ENCODE results near the gene IL16. TPM values are rescaled to one million over a fixed set of nuclear protein-coding genes. Genes with fewer than 3 reads are reported as not detected.

The IL16 gene
- total and polyA plus RNA-seq, 2 donors from 2014 or later: 1.4 to 19.9 TPM

- no peaks in the 10 kb centered on the region for H3K27me3 ChIP-seq (ENCODE audit: control insufficient read depth, insufficient read depth, low read length)
- intact Hi-C loops (cut with DNase I): no loop called here
- no peak overlapping the region for H3K4me3 ChIP-seq (ENCODE audit: low read length in 3 of 3)
- TF ChIP-seq CTCF (IDR thresholded peaks at IDR 0.05; ENCODE audit: borderline replicate concordance, extremely low read depth, insufficient read depth): no peak
- H3K9ac ChIP-seq (ENCODE audit: low read length in 3 of 3): no peak overlapping the region
- DNase-seq (no peak), FAIRE-seq (no peak)
- H3K36me3 ChIP-seq (ENCODE audit: control insufficient read depth in 2 of 3, insufficient read depth in 3 of 3, low read length in 3 of 3): no peaks in the 10 kb centered on the region
- no peak overlapping the region for H3K27ac ChIP-seq (ENCODE audit: low read depth in 2 of 2, low read length in 2 of 2)
- no peaks in the 10 kb centered on the region for H3K9me3 ChIP-seq (ENCODE audit: control insufficient read depth in 2 of 3, insufficient read depth in 1 of 3, low read length in 3 of 3)
- H3K4me1 ChIP-seq (ENCODE audit: control insufficient read depth in 2 of 3, insufficient read depth in 2 of 3, low read depth in 1 of 3, low read length in 3 of 3): no peaks in the 10 kb centered on the region
These were observed 17.3 kb downstream of the IL16 start for GRCh38 chr15:81213982-81214381.

GRCh38 chr15:81215531-81215930 is 18.9 kb downstream of the IL16 start:
- TF ChIP-seq CTCF (IDR thresholded peaks at IDR 0.05; ENCODE audit: borderline replicate concordance, extremely low read depth, insufficient read depth): no peak
- Histone ChIP-seq H3K27me3 (ENCODE audit: control insufficient read depth, insufficient read depth, low read length) (no peaks in the 10 kb centered on the region), H3K9me3 (ENCODE audit: control insufficient read depth in 2 of 3, insufficient read depth in 1 of 3, low read length in 3 of 3) (no peaks in the 10 kb centered on the region), H3K4me3 (ENCODE audit: low read length in 3 of 3) (no peak overlapping the region), H3K27ac (ENCODE audit: low read depth in 2 of 2, low read length in 2 of 2) (no peak overlapping the region), H3K9ac (ENCODE audit: low read length in 3 of 3) (no peak overlapping the region), H3K4me1 (ENCODE audit: control insufficient read depth in 2 of 3, insufficient read depth in 2 of 3, low read depth in 1 of 3, low read length in 3 of 3) (no peaks in the 10 kb centered on the region), H3K36me3 (ENCODE audit: control insufficient read depth in 2 of 3, insufficient read depth in 3 of 3, low read length in 3 of 3) (no peaks in the 10 kb centered on the region)
- DNase-seq (no peak), FAIRE-seq (no peak)
- intact Hi-C loops (cut with DNase I): no loop called here

- no peak for DNase-seq
- TF ChIP-seq CTCF (IDR thresholded peaks at IDR 0.05; ENCODE audit: borderline replicate concordance, extremely low read depth, insufficient read depth): no peak
- Histone ChIP-seq H3K9me3 (ENCODE audit: control insufficient read depth in 2 of 3, insufficient read depth in 1 of 3, low read length in 3 of 3) (no peaks in the 10 kb centered on the region), H3K4me1 (ENCODE audit: control insufficient read depth in 2 of 3, insufficient read depth in 2 of 3, low read depth in 1 of 3, low read length in 3 of 3) (no peaks in the 10 kb centered on the region), H3K27ac (ENCODE audit: low read depth in 2 of 2, low read length in 2 of 2) (no peak overlapping the region), H3K4me3 (ENCODE audit: low read length in 3 of 3) (no peak overlapping the region), H3K27me3 (ENCODE audit: control insufficient read depth, insufficient read depth, low read length) (no peaks in the 10 kb centered on the region), H3K36me3 (ENCODE audit: control insufficient read depth in 2 of 3, insufficient read depth in 3 of 3, low read length in 3 of 3) (no peaks in the 10 kb centered on the region), H3K9ac (ENCODE audit: low read length in 3 of 3) (no peak overlapping the region)
- intact Hi-C loops (cut with DNase I): no loop called here
- FAIRE-seq: no peak
These were observed 19.3 kb downstream of the IL16 start for GRCh38 chr15:81215983-81216382.

- Histone ChIP-seq H3K27me3 (ENCODE audit: control insufficient read depth, insufficient read depth, low read length) (no peaks in the 10 kb centered on the region), H3K4me3 (ENCODE audit: low read length in 3 of 3) (no peak overlapping the region), H3K36me3 (ENCODE audit: control insufficient read depth in 2 of 3, insufficient read depth in 3 of 3, low read length in 3 of 3) (no peaks in the 10 kb centered on the region), H3K9me3 (ENCODE audit: control insufficient read depth in 2 of 3, insufficient read depth in 1 of 3, low read length in 3 of 3) (no peaks in the 10 kb centered on the region), H3K9ac (ENCODE audit: low read length in 3 of 3) (no peak overlapping the region), H3K4me1 (ENCODE audit: control insufficient read depth in 2 of 3, insufficient read depth in 2 of 3, low read depth in 1 of 3, low read length in 3 of 3) (no peaks in the 10 kb centered on the region), H3K27ac (ENCODE audit: low read depth in 2 of 2, low read length in 2 of 2) (no peak overlapping the region)
- no peak for TF ChIP-seq CTCF (IDR thresholded peaks at IDR 0.05; ENCODE audit: borderline replicate concordance, extremely low read depth, insufficient read depth)
- DNase-seq: peak in 2 of 5 donors; percentile 29 to 46
- no peak for FAIRE-seq
- intact Hi-C loops (cut with DNase I): no loop called here
These were observed 19.7 kb downstream of the IL16 start for GRCh38 chr15:81216422-81216821.
